Measurements from ENCODE around the gene STK32B.

Gene STK32B

GRCh38 chr4:5118994-5119835 lies 67.9 kb downstream of the STK32B start:
- Histone ChIP-seq H3K36me3 (ENCODE audit: control insufficient read depth, insufficient read depth, low read length) (no peaks in the 10 kb centered on the region), H3K27ac (ENCODE audit: insufficient read depth, low read depth, low read length, poor library complexity, severe bottlenecking) (no peak overlapping the region), H3K9me3 (ENCODE audit: control insufficient read depth, low read length) (no peaks in the 10 kb centered on the region), H3K4me1 (ENCODE audit: control insufficient read depth, insufficient read depth, low read length) (no peaks in the 10 kb centered on the region), H3K4me3 (ENCODE audit: insufficient read depth, low read depth, low read length) (no peak overlapping the region), H3K27me3 (ENCODE audit: control insufficient read depth, insufficient read depth, low read length, poor library complexity, severe bottlenecking) (no peaks in the 10 kb centered on the region)
- WGBS, 2 experiments: 91 to 92% methylated on average over 11 of the region's 11 CpGs

GRCh38 chr4:5120067-5120466 lies 68.8 kb downstream of the STK32B start:
- Histone ChIP-seq H3K27ac (ENCODE audit: insufficient read depth, low read depth, low read length, poor library complexity, severe bottlenecking) (no peak overlapping the region), H3K9me3 (ENCODE audit: control insufficient read depth, low read length) (no peaks in the 10 kb centered on the region), H3K4me3 (ENCODE audit: insufficient read depth, low read depth, low read length) (no peak overlapping the region), H3K36me3 (ENCODE audit: control insufficient read depth, insufficient read depth, low read length) (no peaks in the 10 kb centered on the region), H3K27me3 (ENCODE audit: control insufficient read depth, insufficient read depth, low read length, poor library complexity, severe bottlenecking) (no peaks in the 10 kb centered on the region), H3K4me1 (ENCODE audit: control insufficient read depth, insufficient read depth, low read length) (no peaks in the 10 kb centered on the region)
- 94 to 96% methylated on average over 8 to 9 of the region's 10 CpGs for WGBS, 2 experiments

DNA sequence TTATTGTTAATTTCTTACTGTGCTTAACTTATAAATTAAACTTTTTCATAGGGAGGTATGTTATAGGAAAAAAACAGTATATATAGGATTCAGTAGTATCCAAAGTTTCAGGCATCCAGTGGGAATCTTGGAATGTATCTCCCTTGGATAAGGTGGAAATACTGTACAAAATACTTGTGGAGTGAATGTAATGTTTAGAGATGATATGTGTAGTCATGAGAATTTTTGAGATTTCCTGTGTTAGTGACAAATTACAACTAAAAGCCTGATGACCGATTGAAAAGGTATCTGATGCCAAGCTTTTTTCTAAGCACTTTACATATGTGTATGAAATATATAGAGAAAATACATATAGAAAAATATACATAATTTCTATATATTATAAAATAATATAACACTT lies 69.2 kb downstream of the STK32B start:
- Histone ChIP-seq H3K9me3 (ENCODE audit: control insufficient read depth, low read length) (no peaks in the 10 kb centered on the region), H3K27me3 (ENCODE audit: control insufficient read depth, insufficient read depth, low read length, poor library complexity, severe bottlenecking) (no peaks in the 10 kb centered on the region)

GRCh38 chr4:5122114-5122513 lies 70.8 kb downstream of the STK32B start:
- Histone ChIP-seq H3K9me3 (ENCODE audit: control insufficient read depth, low read length) (no peaks in the 10 kb centered on the region), H3K27ac (ENCODE audit: insufficient read depth, low read depth, low read length, poor library complexity, severe bottlenecking) (no peak overlapping the region), H3K27me3 (ENCODE audit: control insufficient read depth, insufficient read depth, low read length, poor library complexity, severe bottlenecking) (no peaks in the 10 kb centered on the region), H3K36me3 (ENCODE audit: control insufficient read depth, insufficient read depth, low read length) (no peaks in the 10 kb centered on the region), H3K4me3 (ENCODE audit: insufficient read depth, low read depth, low read length) (no peak overlapping the region), H3K4me1 (ENCODE audit: control insufficient read depth, insufficient read depth, low read length) (no peaks in the 10 kb centered on the region)
- 88 to 91% methylated on average over 1 of the region's 1 CpG for WGBS, 2 experiments

More for the DNA sequence above, 69.2 kb downstream of the STK32B start:
- Histone ChIP-seq H3K36me3 (ENCODE audit: control insufficient read depth, insufficient read depth, low read length) (no peaks in the 10 kb centered on the region), H3K4me3 (ENCODE audit: insufficient read depth, low read depth, low read length) (no peak overlapping the region), H3K27ac (ENCODE audit: insufficient read depth, low read depth, low read length, poor library complexity, severe bottlenecking) (no peak overlapping the region), H3K4me1 (ENCODE audit: control insufficient read depth, insufficient read depth, low read length) (no peaks in the 10 kb centered on the region)
- no CpG with 5 or more reads among the region's 1 CpG for WGBS, 2 experiments

- no peaks in the 10 kb centered on the region for H3K9me3 ChIP-seq (ENCODE audit: control insufficient read depth, low read length)
- no peaks in the 10 kb centered on the region for H3K27me3 ChIP-seq (ENCODE audit: control insufficient read depth, insufficient read depth, low read length, poor library complexity, severe bottlenecking)
- no peak overlapping the region for H3K27ac ChIP-seq (ENCODE audit: insufficient read depth, low read depth, low read length, poor library complexity, severe bottlenecking)
- no peaks in the 10 kb centered on the region for H3K36me3 ChIP-seq (ENCODE audit: control insufficient read depth, insufficient read depth, low read length)
- WGBS, 2 experiments: 84 to 96% methylated on average over 2 of the region's 2 CpGs
- no peaks in the 10 kb centered on the region for H3K4me1 ChIP-seq (ENCODE audit: control insufficient read depth, insufficient read depth, low read length)
- no peak overlapping the region for H3K4me3 ChIP-seq (ENCODE audit: insufficient read depth, low read depth, low read length)
Measured at GRCh38 chr4:5124876-5125275, 73.6 kb downstream of the STK32B start.

DNA sequence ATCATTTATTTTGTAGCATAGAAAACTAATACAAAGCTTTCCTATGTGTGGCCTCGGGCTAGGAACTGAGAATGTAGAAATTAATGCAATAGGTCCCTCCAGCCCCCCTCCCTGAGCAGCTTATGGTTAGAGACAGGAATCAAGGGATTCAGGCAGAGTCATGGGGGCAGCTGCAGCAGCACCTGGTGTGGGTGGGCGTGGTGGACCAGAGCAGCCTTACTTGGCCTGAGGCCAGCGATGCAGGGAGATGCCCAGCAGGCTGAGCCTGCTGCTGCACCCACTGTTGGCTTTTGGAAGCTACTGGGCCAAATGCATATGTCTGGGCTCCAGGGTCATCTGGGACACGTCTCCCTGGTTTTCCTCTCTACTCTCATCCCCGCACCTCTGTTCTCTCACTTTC lies 74.0 kb downstream of the STK32B start:
- Histone ChIP-seq H3K4me1 (ENCODE audit: control insufficient read depth, insufficient read depth, low read length) (no peaks in the 10 kb centered on the region), H3K9me3 (ENCODE audit: control insufficient read depth, low read length) (no peaks in the 10 kb centered on the region)
- WGBS, 2 experiments: 89 to 91% methylated on average over 5 of the region's 5 CpGs

GRCh38 chr4:5126231-5126630 lies 75.0 kb downstream of the STK32B start:
- WGBS, 2 experiments: 93 to 96% methylated on average over 5 of the region's 5 CpGs
- Histone ChIP-seq H3K9me3 (ENCODE audit: control insufficient read depth, low read length) (no peaks in the 10 kb centered on the region), H3K4me3 (ENCODE audit: insufficient read depth, low read depth, low read length) (no peak overlapping the region), H3K36me3 (ENCODE audit: control insufficient read depth, insufficient read depth, low read length) (no peaks in the 10 kb centered on the region), H3K27ac (ENCODE audit: insufficient read depth, low read depth, low read length, poor library complexity, severe bottlenecking) (no peak overlapping the region), H3K4me1 (ENCODE audit: control insufficient read depth, insufficient read depth, low read length) (no peaks in the 10 kb centered on the region), H3K27me3 (ENCODE audit: control insufficient read depth, insufficient read depth, low read length, poor library complexity, severe bottlenecking) (no peaks in the 10 kb centered on the region)

More for the DNA sequence above, 74.0 kb downstream of the STK32B start:
- Histone ChIP-seq H3K36me3 (ENCODE audit: control insufficient read depth, insufficient read depth, low read length) (no peaks in the 10 kb centered on the region), H3K4me3 (ENCODE audit: insufficient read depth, low read depth, low read length) (no peak overlapping the region), H3K27ac (ENCODE audit: insufficient read depth, low read depth, low read length, poor library complexity, severe bottlenecking) (no peak overlapping the region), H3K27me3 (ENCODE audit: control insufficient read depth, insufficient read depth, low read length, poor library complexity, severe bottlenecking) (no peaks in the 10 kb centered on the region)

DNA sequence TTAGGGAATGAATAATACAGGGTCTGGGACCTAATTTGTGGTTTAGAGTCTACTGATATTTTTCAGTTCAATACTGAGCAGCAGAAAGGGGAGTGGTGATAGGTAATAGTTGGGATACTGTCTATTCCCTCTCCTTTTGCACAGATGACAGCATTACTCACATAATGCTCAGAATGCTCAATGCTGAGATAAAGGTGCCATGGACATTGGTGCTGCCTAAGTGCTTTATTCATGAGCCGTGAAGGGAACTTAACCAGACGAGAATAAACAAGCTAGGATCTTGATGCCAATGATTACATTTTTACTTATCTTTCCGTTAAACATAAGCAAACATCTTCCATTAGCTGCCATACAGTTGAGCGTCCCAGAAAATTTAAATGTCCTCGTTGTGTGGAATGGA lies 75.6 kb downstream of the STK32B start:
- Histone ChIP-seq H3K36me3 (ENCODE audit: control insufficient read depth, insufficient read depth, low read length) (no peaks in the 10 kb centered on the region), H3K9me3 (ENCODE audit: control insufficient read depth, low read length) (no peaks in the 10 kb centered on the region), H3K27ac (ENCODE audit: insufficient read depth, low read depth, low read length, poor library complexity, severe bottlenecking) (no peak overlapping the region), H3K27me3 (ENCODE audit: control insufficient read depth, insufficient read depth, low read length, poor library complexity, severe bottlenecking) (no peaks in the 10 kb centered on the region), H3K4me3 (ENCODE audit: insufficient read depth, low read depth, low read length) (no peak overlapping the region), H3K4me1 (ENCODE audit: control insufficient read depth, insufficient read depth, low read length) (no peaks in the 10 kb centered on the region)
- WGBS, 2 experiments: 92 to 97% methylated on average over 5 of the region's 5 CpGs

DNA sequence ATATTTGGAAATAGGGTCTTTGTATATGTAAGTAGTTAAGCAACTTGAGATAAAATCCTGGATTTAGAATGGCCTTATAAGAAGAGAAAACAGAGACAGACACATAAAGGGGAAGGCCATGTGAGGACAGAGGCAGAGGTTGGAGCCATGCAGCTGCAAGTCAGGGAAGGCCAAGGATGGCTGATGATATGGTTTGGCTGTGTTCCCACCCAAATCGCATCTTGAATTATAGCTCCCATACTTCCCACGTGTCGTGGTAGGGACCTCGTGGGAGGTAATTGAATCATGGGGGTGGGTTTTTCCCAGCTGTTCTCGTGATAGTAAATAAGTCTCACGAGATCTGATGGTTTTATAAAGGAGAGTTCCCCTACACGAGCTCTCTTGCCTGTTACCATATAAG lies 76.3 kb downstream of the STK32B start:
- Histone ChIP-seq H3K36me3 (ENCODE audit: control insufficient read depth, insufficient read depth, low read length) (no peaks in the 10 kb centered on the region), H3K9me3 (ENCODE audit: control insufficient read depth, low read length) (no peaks in the 10 kb centered on the region), H3K27ac (ENCODE audit: insufficient read depth, low read depth, low read length, poor library complexity, severe bottlenecking) (no peak overlapping the region), H3K4me1 (ENCODE audit: control insufficient read depth, insufficient read depth, low read length) (no peaks in the 10 kb centered on the region), H3K27me3 (ENCODE audit: control insufficient read depth, insufficient read depth, low read length, poor library complexity, severe bottlenecking) (no peaks in the 10 kb centered on the region), H3K4me3 (ENCODE audit: insufficient read depth, low read depth, low read length) (no peak overlapping the region)
- WGBS, 2 experiments: 93 to 94% methylated on average over 7 of the region's 7 CpGs

DNA sequence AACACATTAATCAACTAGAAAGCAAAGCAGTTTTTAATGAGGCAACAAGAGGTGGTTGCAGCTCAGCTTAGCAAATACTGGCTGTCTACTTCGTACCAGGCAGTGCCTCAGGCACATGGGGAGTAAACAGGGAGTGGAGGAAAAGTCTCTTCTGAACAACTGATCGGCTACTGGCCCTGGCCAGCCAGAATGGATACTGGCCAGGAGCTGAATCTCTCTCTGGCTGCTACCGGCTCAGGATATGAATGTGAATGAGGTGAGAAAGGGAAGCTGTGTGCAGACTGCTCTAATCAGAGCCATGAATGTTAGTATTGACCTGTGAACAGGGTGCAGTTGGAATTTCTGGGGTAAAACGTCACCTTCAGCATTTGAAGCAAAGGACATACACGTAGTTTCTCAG lies 77.3 kb downstream of the STK32B start:
- Histone ChIP-seq H3K27me3 (ENCODE audit: control insufficient read depth, insufficient read depth, low read length, poor library complexity, severe bottlenecking) (no peaks in the 10 kb centered on the region), H3K36me3 (ENCODE audit: control insufficient read depth, insufficient read depth, low read length) (no peaks in the 10 kb centered on the region), H3K27ac (ENCODE audit: insufficient read depth, low read depth, low read length, poor library complexity, severe bottlenecking) (no peak overlapping the region), H3K9me3 (ENCODE audit: control insufficient read depth, low read length) (no peaks in the 10 kb centered on the region), H3K4me3 (ENCODE audit: insufficient read depth, low read depth, low read length) (no peak overlapping the region), H3K4me1 (ENCODE audit: control insufficient read depth, insufficient read depth, low read length) (no peaks in the 10 kb centered on the region)
- 85 to 88% methylated on average over 5 of the region's 5 CpGs for WGBS, 2 experiments

Measured in ectodermal cell (in vitro differentiated cells).